Breast epithelium (tissue), 4 donors: Measurements from ENCODE around the gene SYTL3. TPM values are rescaled to one million over a fixed set of nuclear protein-coding genes. Genes with fewer than 3 reads are reported as not detected.

ENCODE experiments used
- DNase-seq, 2 donors: peaks; one replicate each; pipeline ENCODE4 v3.0.0-alpha.2; 2019; ENCODE audit warnings: low spot score in 2 of 2
- H3K27ac ChIP-seq, 2 donors: fragments of 200-600 bp; sonication (generic) in 1 of 2; one replicate each; pipeline ENCODE4 v1.5.1; 2016 to 2019; ENCODE audit warnings: mild to moderate bottlenecking in 1 of 2
- H3K27me3 ChIP-seq, 2 donors: fragments of 200-600 bp; sonication (generic) in 1 of 2; one replicate each; pipeline versions ENCODE4 v1.5.1 to v1.6.0; 2017 to 2019; ENCODE audit warnings: control low read depth in 1 of 2, mild to moderate bottlenecking in 1 of 2
- H3K36me3 ChIP-seq: fragments of 200-600 bp; one replicate; pipeline ENCODE4 v1.5.1; 2019
- H3K4me1 ChIP-seq, 2 donors: fragments of 200-600 bp; sonication (generic); one replicate each; pipeline ENCODE4 v1.5.1; 2016 to 2019; ENCODE audit warnings: control low read depth in 1 of 2
- H3K4me3 ChIP-seq, 3 donors: fragments of 200-600 bp; sonication (generic); 1 replicate in 2 of 3; 2 replicates in 1 of 3; pipeline ENCODE4 v1.5.1; 2016 to 2019; ENCODE audit warnings: mild to moderate bottlenecking in 3 of 3, moderate library complexity in 2 of 3
- H3K9me3 ChIP-seq, 2 donors: fragments of 200-600 bp; sonication (generic) in 1 of 2; one replicate each; pipeline ENCODE4 v1.5.1; 2016 to 2019; ENCODE audit warnings: control low read depth in 1 of 2
- CTCF ChIP-seq, 3 donors: fragments of 450-650 bp; IDR thresholded peaks; one replicate each; pipeline ENCODE4 v1.5.1; 2016 to 2017; ENCODE audit warnings: antibody characterized with exemption in 3 of 3, mild to moderate bottlenecking in 3 of 3, moderate library complexity in 3 of 3
- POLR2A ChIP-seq: fragments of 450-650 bp; IDR thresholded peaks from one replicate; pipeline ENCODE4 v1.6.1; 2016; ENCODE audit warnings: antibody characterized with exemption, mild to moderate bottlenecking, moderate library complexity
- POLR2AphosphoS5 ChIP-seq, 3 donors: sonication (generic); formaldehyde crosslinking; IDR thresholded peaks; one replicate each; pipeline ENCODE4 v1.6.1; 2017; ENCODE audit warnings: antibody characterized with exemption in 3 of 3
- intact Hi-C: fragments of 100-400 bp; cut with DNase I; formaldehyde crosslinking; loops from one replicate; pipeline ENCODE4 v1.15.1; 2023; ENCODE audit warnings: low total_unique reads
- total RNA-seq, 3 donors: library from RNA; depleted of rRNA; stranded (reverse); fragments of >200 nt; gene quantifications; one replicate each; pipeline ENCODE4 v1.1.0, GENCODE V29; 2016

Gene SYTL3
- total RNA-seq, 3 donors from 2014 or later = 5.2 to 8.0 (median 7.5) TPM

DNA sequence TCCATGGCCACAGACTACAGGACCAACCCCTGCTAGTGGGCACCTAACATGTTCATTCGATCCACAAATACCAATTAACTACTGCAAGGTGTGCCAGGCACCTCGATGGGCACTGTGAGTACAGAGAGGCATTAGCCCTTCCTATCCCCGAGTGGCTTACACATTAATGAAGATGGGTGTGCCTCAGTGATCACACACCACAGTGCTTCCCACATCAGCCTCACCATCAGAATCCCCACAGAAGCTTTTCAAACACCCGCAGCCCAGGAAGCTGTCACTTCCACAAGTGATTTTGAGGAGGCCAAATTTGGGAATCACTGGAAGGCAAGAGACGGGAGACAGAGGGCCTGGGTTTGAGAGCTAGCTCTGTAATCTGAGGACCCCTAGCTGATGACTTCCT lies 145.7 kb downstream of the SYTL3 start:
- no peak for DNase-seq
- no peaks in the 10 kb centered on the region for H3K27me3 ChIP-seq
- intact Hi-C loops = no loop called here
- H3K9me3 ChIP-seq = no peaks in the 10 kb centered on the region
- no peak overlapping the region for H3K4me3 ChIP-seq
- H3K4me1 ChIP-seq = no peaks in the 10 kb centered on the region
- TF ChIP-seq CTCF (IDR thresholded peaks at IDR 0.05) (no peak), POLR2AphosphoS5 (IDR thresholded peaks at IDR 0.05) (no peak), POLR2A (no peak)
- H3K36me3 ChIP-seq = no peaks in the 10 kb centered on the region
- H3K27ac ChIP-seq = no peak overlapping the region

DNA sequence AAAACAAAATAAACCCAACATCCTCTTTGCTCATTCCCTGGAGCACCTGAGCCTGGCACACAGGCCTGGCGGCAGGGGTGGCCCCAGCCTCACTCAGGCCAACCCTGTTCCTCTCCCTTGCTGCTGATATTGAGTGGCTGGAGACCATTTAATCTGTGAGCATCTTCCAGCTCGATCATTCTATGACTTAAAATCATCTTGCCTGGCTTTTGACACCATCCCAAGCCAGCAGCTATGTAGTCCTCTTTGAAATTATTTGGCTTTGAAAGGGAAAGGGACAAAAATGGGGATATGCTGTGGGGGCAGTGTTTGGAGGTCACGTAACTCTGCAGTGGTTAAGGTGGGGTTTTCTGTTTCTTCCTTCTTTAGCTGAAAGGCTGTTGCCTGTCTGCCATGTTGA lies 146.5 kb downstream of the SYTL3 start:
- intact Hi-C loops = no loop called here
- Histone ChIP-seq H3K27me3 (no peaks in the 10 kb centered on the region), H3K27ac (no peak overlapping the region), H3K36me3 (no peaks in the 10 kb centered on the region), H3K4me3 (no peak overlapping the region), H3K4me1 (no peaks in the 10 kb centered on the region), H3K9me3 (no peaks in the 10 kb centered on the region)
- DNase-seq = no peak
- no peak for TF ChIP-seq POLR2A
- no peak for TF ChIP-seq CTCF (IDR thresholded peaks at IDR 0.05)
- no peak for TF ChIP-seq POLR2AphosphoS5 (IDR thresholded peaks at IDR 0.05)

GRCh38 chr6:158797331-158798310 lies 147.8 kb downstream of the SYTL3 start:
- Histone ChIP-seq H3K27ac (peak overlapping the region; percentile 8 to 59), H3K36me3 (no peaks in the 10 kb centered on the region), H3K27me3 (no peaks in the 10 kb centered on the region), H3K4me3 (no peak overlapping the region), H3K9me3 (no peaks in the 10 kb centered on the region), H3K4me1 (no peaks in the 10 kb centered on the region)
- TF ChIP-seq POLR2AphosphoS5 (IDR thresholded peaks at IDR 0.05) = no peak
- TF ChIP-seq POLR2A = no peak
- TF ChIP-seq CTCF (IDR thresholded peaks at IDR 0.05) = no peak
- intact Hi-C loops = no loop called here
- DNase-seq = no peak

- Histone ChIP-seq H3K36me3 (no peaks in the 10 kb centered on the region), H3K27ac (peak overlapping the region; percentile 8 to 59), H3K27me3 (no peaks in the 10 kb centered on the region), H3K9me3 (no peaks in the 10 kb centered on the region), H3K4me1 (no peaks in the 10 kb centered on the region), H3K4me3 (no peak overlapping the region)
- intact Hi-C loops = no loop called here
- TF ChIP-seq POLR2A = no peak
- no peak for TF ChIP-seq POLR2AphosphoS5 (IDR thresholded peaks at IDR 0.05)
- TF ChIP-seq CTCF (IDR thresholded peaks at IDR 0.05) = no peak
- no peak for DNase-seq
These were observed 148.5 kb downstream of the SYTL3 start for GRCh38 chr6:158798311-158798710.

DNA sequence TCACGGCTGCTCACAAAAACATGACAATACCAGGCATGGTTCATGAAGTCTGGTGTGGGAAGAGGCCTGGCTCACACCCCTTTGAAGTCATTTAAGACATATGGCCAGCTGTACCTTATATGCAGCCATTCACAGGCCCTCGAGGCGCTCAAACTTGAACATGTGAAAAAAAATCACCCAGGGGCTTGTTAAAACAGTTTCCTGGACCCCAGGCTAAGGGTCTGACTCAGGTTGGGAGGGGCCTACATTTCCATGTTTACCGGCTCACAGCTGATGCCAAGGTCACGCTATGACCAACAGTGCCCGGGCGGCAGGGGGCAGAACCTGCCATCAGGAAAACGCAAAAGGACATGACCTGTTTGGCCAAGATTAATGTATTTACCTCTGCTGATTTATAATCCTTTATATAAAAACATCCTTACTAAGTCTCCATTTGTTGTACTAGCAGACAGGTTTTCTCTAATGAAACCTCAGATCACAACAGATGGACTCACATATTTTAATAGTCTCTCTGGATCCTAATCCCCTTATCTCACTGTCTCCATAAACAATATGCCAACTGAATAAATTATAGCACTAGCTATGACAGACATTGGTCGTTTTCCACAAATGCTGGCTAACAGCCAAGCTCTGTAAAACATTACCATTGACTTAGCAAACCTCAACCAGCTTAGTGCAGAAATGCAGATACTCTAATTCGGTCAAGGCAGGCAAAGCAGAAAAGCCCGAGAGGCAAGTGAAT lies 149.4 kb downstream of the SYTL3 start:
- intact Hi-C loops = no loop called here
- no peak overlapping the region for H3K4me3 ChIP-seq
- no peaks in the 10 kb centered on the region for H3K27me3 ChIP-seq
- H3K36me3 ChIP-seq = no peaks in the 10 kb centered on the region
- peak overlapping the region; percentile 59 to 66 for H3K27ac ChIP-seq
- H3K4me1 ChIP-seq = no peaks in the 10 kb centered on the region
- DNase-seq = no peak
- TF ChIP-seq POLR2A (no peak), CTCF (IDR thresholded peaks at IDR 0.05) (peak in 1 of 3 donors; percentile 9), POLR2AphosphoS5 (IDR thresholded peaks at IDR 0.05) (no peak)
- H3K9me3 ChIP-seq = no peaks in the 10 kb centered on the region
